Measurements from ENCODE around the gene OSBPL8. TPM values are rescaled to one million over a fixed set of nuclear protein-coding genes. Genes with fewer than 3 reads are reported as not detected.

The OSBPL8 gene
- total RNA-seq, 1 experiment from 2014 or later: 71.1 TPM

- no peak for DNase-seq (ENCODE audit: unreplicated experiment)
- H3K36me3 Mint-ChIP-seq (ENCODE audit: insufficient read depth, unreplicated experiment): peaks cover 12% of the 10 kb centered on the region
- H3K4me3 Mint-ChIP-seq (ENCODE audit: unreplicated experiment): no peak overlapping the region
- H3K4me1 Mint-ChIP-seq (ENCODE audit: insufficient read depth, unreplicated experiment): peaks cover 41% of the 10 kb centered on the region
- ChIA-PET CTCF (interaction anchor here (0.7 to 1.9 kb wide), 6 partner anchors 8 to 912 kb away, joined by 3 to 6 read pairs (median 4); no protein-coding TSS in a partner anchor), POLR2A (interaction anchor here (0.9 to 2.0 kb wide), 2 partner anchors 9 to 26 kb away, joined by 3 to 4 read pairs; no protein-coding TSS in a partner anchor)
- TF ChIP-seq CTCF (IDR thresholded peaks at IDR 0.05; ENCODE audit: unreplicated experiment): no peak
- intact Hi-C loops (cut with micrococcal nuclease): no loop called here
- no peak overlapping the region for H3K27ac Mint-ChIP-seq (ENCODE audit: low read depth, unreplicated experiment)
- H3K27me3 Mint-ChIP-seq (ENCODE audit: insufficient read depth, unreplicated experiment): no peaks in the 10 kb centered on the region
- H3K9me3 Mint-ChIP-seq (ENCODE audit: unreplicated experiment): no peaks in the 10 kb centered on the region
- no TSS peak for BruUV-seq (replicated peaks)
Measured at GRCh38 chr12:76554405-76555230, 5.0 kb downstream of the OSBPL8 start.

GRCh38 chr12:76552343-76552938 is 7.1 kb downstream of the OSBPL8 start:
- intact Hi-C loops (cut with micrococcal nuclease): no loop called here
- Mint-ChIP-seq H3K4me3 (ENCODE audit: unreplicated experiment) (no peak overlapping the region), H3K4me1 (ENCODE audit: insufficient read depth, unreplicated experiment) (peaks cover 53% of the 10 kb centered on the region), H3K27ac (ENCODE audit: low read depth, unreplicated experiment) (no peak overlapping the region), H3K9me3 (ENCODE audit: unreplicated experiment) (no peaks in the 10 kb centered on the region), H3K27me3 (ENCODE audit: insufficient read depth, unreplicated experiment) (no peaks in the 10 kb centered on the region), H3K36me3 (ENCODE audit: insufficient read depth, unreplicated experiment) (peaks cover 12% of the 10 kb centered on the region)
- no peak for TF ChIP-seq CTCF (IDR thresholded peaks at IDR 0.05; ENCODE audit: unreplicated experiment)
- BruUV-seq (replicated peaks): no TSS peak
- POLR2A ChIA-PET: no interaction called here
- no peak for DNase-seq (ENCODE audit: unreplicated experiment)
- CTCF ChIA-PET: interaction anchor here (0.7 kb wide), 1 partner anchor 96 kb away, joined by 4 read pairs; no protein-coding TSS in a partner anchor

GRCh38 chr12:76551482-76551888 is 8.1 kb downstream of the OSBPL8 start:
- POLR2A ChIA-PET: interaction anchor here (1.0 to 1.5 kb wide), 3 partner anchors 9 to 81 kb away, joined by 3 to 5 read pairs (median 3); no protein-coding TSS in a partner anchor
- BruUV-seq (replicated peaks): no TSS peak
- no peaks in the 10 kb centered on the region for H3K9me3 Mint-ChIP-seq (ENCODE audit: unreplicated experiment)
- peaks cover 12% of the 10 kb centered on the region for H3K36me3 Mint-ChIP-seq (ENCODE audit: insufficient read depth, unreplicated experiment)
- peaks cover 60% of the 10 kb centered on the region for H3K4me1 Mint-ChIP-seq (ENCODE audit: insufficient read depth, unreplicated experiment)
- H3K27ac Mint-ChIP-seq (ENCODE audit: low read depth, unreplicated experiment): no peak overlapping the region
- intact Hi-C loops (cut with micrococcal nuclease): no loop called here
- TF ChIP-seq CTCF (IDR thresholded peaks at IDR 0.05; ENCODE audit: unreplicated experiment): no peak
- no peak overlapping the region for H3K4me3 Mint-ChIP-seq (ENCODE audit: unreplicated experiment)
- no peak for DNase-seq (ENCODE audit: unreplicated experiment)
- CTCF ChIA-PET: interaction anchor here (0.5 to 1.4 kb wide), 4 partner anchors 36 to 1264 kb away, joined by 3 to 9 read pairs (median 4); no protein-coding TSS in a partner anchor
- H3K27me3 Mint-ChIP-seq (ENCODE audit: insufficient read depth, unreplicated experiment): no peaks in the 10 kb centered on the region

- Mint-ChIP-seq H3K4me3 (ENCODE audit: unreplicated experiment) (no peak overlapping the region), H3K9me3 (ENCODE audit: unreplicated experiment) (no peaks in the 10 kb centered on the region), H3K27ac (ENCODE audit: low read depth, unreplicated experiment) (peak overlapping the region; percentile 8), H3K27me3 (ENCODE audit: insufficient read depth, unreplicated experiment) (no peaks in the 10 kb centered on the region), H3K36me3 (ENCODE audit: insufficient read depth, unreplicated experiment) (peaks cover 12% of the 10 kb centered on the region), H3K4me1 (ENCODE audit: insufficient read depth, unreplicated experiment) (peaks cover 42% of the 10 kb centered on the region)
- no peak for TF ChIP-seq CTCF (IDR thresholded peaks at IDR 0.05; ENCODE audit: unreplicated experiment)
- intact Hi-C loops (cut with micrococcal nuclease): no loop called here
- ChIA-PET POLR2A (interaction anchor here (4.9 kb wide), 1 partner anchor 10 kb away, joined by 43 read pairs; the partner anchor contains the start of gene OSBPL8), CTCF (no interaction called here)
- BruUV-seq (replicated peaks): no TSS peak
- no peak for DNase-seq (ENCODE audit: unreplicated experiment)
Measured at GRCh38 chr12:76549131-76549530, 10.4 kb downstream of the OSBPL8 start.
